Esophagus squamous epithelium (tissue), 4 donors: ENCODE measurements around the gene MYH15.

ENCODE experiments used
- POLR2A ChIP-seq, 4 donors: fragments of 450-650 bp; IDR thresholded peaks; one replicate each; pipeline ENCODE4 v1.6.1; 2017; ENCODE audit warnings: antibody characterized with exemption in 4 of 4, mild to moderate bottlenecking in 4 of 4, moderate library complexity in 3 of 4
- TF ChIP-seq, protein P1 (sequence below), 6 experiments: fragments of 450-650 bp in 4 of 6; fragments of 200-600 bp in 2 of 6; sonication (generic) in 2 of 6; IDR thresholded peaks; one replicate each; pipeline ENCODE4 v1.5.1; 2016 to 2019; ENCODE audit warnings: antibody characterized with exemption in 6 of 6, mild to moderate bottlenecking in 4 of 6, moderate library complexity in 4 of 6

DNA sequence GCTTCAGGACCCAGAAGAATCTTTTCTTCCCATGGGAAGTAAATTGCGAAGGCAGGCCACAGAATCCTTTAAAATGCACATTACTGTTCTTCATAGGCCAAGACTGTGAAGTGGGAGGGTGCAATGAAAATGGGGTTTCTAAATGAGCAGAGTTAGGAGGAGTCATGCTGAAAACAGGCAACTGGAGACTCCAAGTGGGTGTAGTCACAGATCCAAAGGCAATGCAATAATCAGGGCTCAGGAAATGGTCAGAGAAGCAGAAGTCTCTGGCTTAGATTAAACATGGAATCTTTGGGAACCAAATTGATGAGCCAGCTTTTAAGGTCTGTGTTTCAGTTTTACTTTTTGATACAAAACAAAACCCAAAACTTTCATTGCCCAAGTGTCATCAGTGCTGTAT, 176.4 kb downstream of the MYH15 start:
- TF ChIP-seq, protein P1, sequence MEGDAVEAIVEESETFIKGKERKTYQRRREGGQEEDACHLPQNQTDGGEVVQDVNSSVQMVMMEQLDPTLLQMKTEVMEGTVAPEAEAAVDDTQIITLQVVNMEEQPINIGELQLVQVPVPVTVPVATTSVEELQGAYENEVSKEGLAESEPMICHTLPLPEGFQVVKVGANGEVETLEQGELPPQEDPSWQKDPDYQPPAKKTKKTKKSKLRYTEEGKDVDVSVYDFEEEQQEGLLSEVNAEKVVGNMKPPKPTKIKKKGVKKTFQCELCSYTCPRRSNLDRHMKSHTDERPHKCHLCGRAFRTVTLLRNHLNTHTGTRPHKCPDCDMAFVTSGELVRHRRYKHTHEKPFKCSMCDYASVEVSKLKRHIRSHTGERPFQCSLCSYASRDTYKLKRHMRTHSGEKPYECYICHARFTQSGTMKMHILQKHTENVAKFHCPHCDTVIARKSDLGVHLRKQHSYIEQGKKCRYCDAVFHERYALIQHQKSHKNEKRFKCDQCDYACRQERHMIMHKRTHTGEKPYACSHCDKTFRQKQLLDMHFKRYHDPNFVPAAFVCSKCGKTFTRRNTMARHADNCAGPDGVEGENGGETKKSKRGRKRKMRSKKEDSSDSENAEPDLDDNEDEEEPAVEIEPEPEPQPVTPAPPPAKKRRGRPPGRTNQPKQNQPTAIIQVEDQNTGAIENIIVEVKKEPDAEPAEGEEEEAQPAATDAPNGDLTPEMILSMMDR (IDR thresholded peaks at IDR 0.05), result no peak
- no peak for TF ChIP-seq POLR2A (IDR thresholded peaks at IDR 0.05)
